HepG2 (cell line): ENCODE measurements around the gene ZMIZ1. TPM values are rescaled to one million over a fixed set of nuclear protein-coding genes. Genes with fewer than 3 reads are reported as not detected.

ENCODE experiments used
- ATF1 ChIP-seq: IDR thresholded peaks from 2 replicates; pipeline ENCODE4 v1.6.1; 2016; ENCODE audit warnings: mild to moderate bottlenecking, control low read depth
- EZH2 ChIP-seq: conservative IDR thresholded peaks from 2 replicates; pipeline ENCODE4 v1.6.1; 2012; ENCODE audit warnings: mild to moderate bottlenecking, low read depth, low read length, moderate library complexity
- HNRNPK ChIP-seq: fragments of 200-400 bp; formaldehyde crosslinking; IDR thresholded peaks from 2 replicates; pipeline ENCODE4 v1.6.1; 2018; ENCODE audit warnings: low read length, low read depth, moderate library complexity, mild to moderate bottlenecking; ENCODE audit not compliant: poor library complexity, severe bottlenecking
- MXD4 ChIP-seq: IDR thresholded peaks from 2 replicates; pipeline ENCODE4 v1.6.1; 2016; ENCODE audit warnings: mild to moderate bottlenecking, missing biosample characterization, missing genetic modification reagents
- NAIF1 ChIP-seq: sonication (generic); formaldehyde crosslinking; IDR thresholded peaks from 2 replicates; pipeline ENCODE4 v1.5.0; 2020; ENCODE audit warnings: mild to moderate bottlenecking, missing genetic modification reagents, borderline replicate concordance
- NFKB2 ChIP-seq: sonication (generic); formaldehyde crosslinking; IDR thresholded peaks from 2 replicates; pipeline ENCODE4 v1.4.0; 2020; ENCODE audit warnings: missing genetic modification reagents, borderline replicate concordance
- POLR2AphosphoS2 ChIP-seq: IDR thresholded peaks from 2 replicates; pipeline ENCODE4 v1.6.1; 2011; ENCODE audit warnings: low read depth, low read length, improper control_type of control experiment
- TBL1XR1 ChIP-seq: fragments of 150-350 bp; IDR thresholded peaks from 2 replicates; pipeline ENCODE4 v1.6.1; 2014; ENCODE audit warnings: borderline replicate concordance, low read length; ENCODE audit not compliant: partially characterized antibody
- TFAP4 ChIP-seq: sonication (generic); IDR thresholded peaks from 2 replicates; pipeline ENCODE4 v1.6.1; 2016; ENCODE audit warnings: low read depth, borderline replicate concordance
- THYN1 ChIP-seq: sonication (generic); formaldehyde crosslinking; IDR thresholded peaks from 2 replicates; pipeline ENCODE4 v1.8.1; 2023; ENCODE audit warnings: low read depth, mild to moderate bottlenecking, moderate library complexity, missing genetic modification reagents, borderline replicate concordance
- ZNF138 ChIP-seq: sonication (generic); formaldehyde crosslinking; IDR thresholded peaks from 2 replicates; pipeline ENCODE4 v1.5.0; 2020; ENCODE audit warnings: mild to moderate bottlenecking, low read depth, missing genetic modification reagents
- ZNF180 ChIP-seq: sonication (generic); formaldehyde crosslinking; IDR thresholded peaks from 2 replicates; pipeline ENCODE4 v1.4.0; 2020; ENCODE audit warnings: low read depth, missing genetic modification reagents, borderline replicate concordance
- ZNF572 ChIP-seq: sonication (generic); formaldehyde crosslinking; IDR thresholded peaks from 2 replicates; pipeline ENCODE4 v1.5.1; 2020; ENCODE audit warnings: mild to moderate bottlenecking, missing genetic modification reagents
- ZNF737 ChIP-seq: sonication (generic); formaldehyde crosslinking; IDR thresholded peaks from 2 replicates; pipeline ENCODE4 v1.5.0; 2020; ENCODE audit warnings: missing genetic modification reagents, mild to moderate bottlenecking, borderline replicate concordance
- ZZZ3 ChIP-seq: sonication (generic); formaldehyde crosslinking; IDR thresholded peaks from 2 replicates; pipeline ENCODE4 v1.4.0; 2020; ENCODE audit warnings: missing genetic modification reagents, mild to moderate bottlenecking, borderline replicate concordance
- polyA plus RNA-seq, 8 experiments: library from polyadenylated mRNA; depleted of rRNA in 3 of 8; stranded (reverse) in 7 of 8; unstranded in 1 of 8; fragments of >200 nt; fragmentation: Illumina TruSeq in 4 of 8; extraction: Trizol in 4 of 8; gene quantifications; 2 replicates each; pipeline versions ENCODE4 v1.2.1 to v1.2.3, GENCODE V29; 2011 to 2016; ENCODE audit warnings: low read depth in 4 of 8, missing spikeins in 1 of 8, mixed read lengths in 1 of 8; ENCODE audit not compliant: insufficient read depth in 1 of 8
- total RNA-seq, 5 experiments: library from RNA; depleted of rRNA; stranded (reverse); fragments of >200 nt; fragmentation: Illumina TruSeq; extraction: Trizol; gene quantifications; 2 replicates each; pipeline ENCODE4 v1.2.3, GENCODE V29; 2016; ENCODE audit warnings: low read depth in 1 of 5
- TF ChIP-seq, protein P1 (sequence below): sonication (generic); formaldehyde crosslinking; IDR thresholded peaks from 2 replicates; pipeline ENCODE4 v1.4.0; 2020; ENCODE audit warnings: missing genetic modification reagents, mild to moderate bottlenecking, borderline replicate concordance
- TF ChIP-seq, protein P2 (sequence below): sonication (generic); formaldehyde crosslinking; IDR thresholded peaks from 2 replicates; pipeline ENCODE4 v1.4.0; 2020; ENCODE audit warnings: mild to moderate bottlenecking, missing genetic modification reagents
- TF ChIP-seq, protein P3 (sequence below): sonication (generic); formaldehyde crosslinking; IDR thresholded peaks from 2 replicates; pipeline ENCODE4 v1.8.0; 2022; ENCODE audit warnings: missing genetic modification reagents, mild to moderate bottlenecking, moderate library complexity, borderline replicate concordance

ZMIZ1 gene
- total and polyA plus RNA-seq, 2 of the 13 experiments (the other 11 are each of a cell fraction or from before 2014, with no cell fraction given): 5.3 to 10.2 TPM

GRCh38 chr10:79058899-79059841 is 9.6 kb upstream of the ZMIZ1 start (continued):
- TF ChIP-seq, protein P1, sequence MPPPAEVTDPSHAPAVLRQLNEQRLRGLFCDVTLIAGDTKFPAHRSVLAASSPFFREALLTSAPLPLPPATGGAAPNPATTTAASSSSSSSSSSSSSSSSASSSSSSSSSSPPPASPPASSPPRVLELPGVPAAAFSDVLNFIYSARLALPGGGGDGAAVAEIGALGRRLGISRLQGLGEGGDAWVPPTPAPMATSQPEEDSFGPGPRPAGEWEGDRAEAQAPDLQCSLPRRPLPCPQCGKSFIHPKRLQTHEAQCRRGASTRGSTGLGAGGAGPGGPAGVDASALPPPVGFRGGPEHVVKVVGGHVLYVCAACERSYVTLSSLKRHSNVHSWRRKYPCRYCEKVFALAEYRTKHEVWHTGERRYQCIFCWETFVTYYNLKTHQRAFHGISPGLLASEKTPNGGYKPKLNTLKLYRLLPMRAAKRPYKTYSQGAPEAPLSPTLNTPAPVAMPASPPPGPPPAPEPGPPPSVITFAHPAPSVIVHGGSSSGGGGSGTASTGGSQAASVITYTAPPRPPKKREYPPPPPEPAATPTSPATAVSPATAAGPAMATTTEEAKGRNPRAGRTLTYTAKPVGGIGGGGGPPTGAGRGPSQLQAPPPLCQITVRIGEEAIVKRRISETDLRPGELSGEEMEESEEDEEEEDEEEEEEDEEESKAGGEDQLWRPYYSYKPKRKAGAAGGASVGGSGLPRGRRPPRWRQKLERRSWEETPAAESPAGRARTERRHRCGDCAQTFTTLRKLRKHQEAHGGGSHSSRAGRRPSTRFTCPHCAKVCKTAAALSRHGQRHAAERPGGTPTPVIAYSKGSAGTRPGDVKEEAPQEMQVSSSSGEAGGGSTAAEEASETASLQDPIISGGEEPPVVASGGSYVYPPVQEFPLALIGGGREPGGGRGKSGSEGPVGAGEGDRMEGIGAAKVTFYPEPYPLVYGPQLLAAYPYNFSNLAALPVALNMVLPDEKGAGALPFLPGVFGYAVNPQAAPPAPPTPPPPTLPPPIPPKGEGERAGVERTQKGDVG (CRISPR knock-in tag): no peak
- TF ChIP-seq NFKB2 (CRISPR knock-in tag) (peak; percentile 70; the same call in 1 of the 2 replicates), ZNF572 (CRISPR knock-in tag) (no peak), MXD4 (CRISPR knock-in tag) (no peak), TFAP4 (peak; percentile 79; the same call in 1 of the 2 replicates), ZZZ3 (0 out of 2 replicates have a peak, but pooled peaks have one; percentile 39), THYN1 (CRISPR knock-in tag) (no peak), POLR2AphosphoS2 (no peak), EZH2 (no peak), ZNF138 (CRISPR knock-in tag) (no peak), TBL1XR1 (peak; percentile 77), HNRNPK (no peak), ZNF737 (CRISPR knock-in tag) (no peak), ZNF180 (CRISPR knock-in tag) (no peak), ATF1 (CRISPR knock-in tag) (0 out of 2 replicates have a peak, but pooled peaks have one; percentile 50), NAIF1 (CRISPR knock-in tag) (peak; percentile 60; the same call in 1 of the 2 replicates)
- TF ChIP-seq, protein P2, sequence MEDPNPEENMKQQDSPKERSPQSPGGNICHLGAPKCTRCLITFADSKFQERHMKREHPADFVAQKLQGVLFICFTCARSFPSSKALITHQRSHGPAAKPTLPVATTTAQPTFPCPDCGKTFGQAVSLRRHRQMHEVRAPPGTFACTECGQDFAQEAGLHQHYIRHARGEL: no peak
- TF ChIP-seq, protein P3, sequence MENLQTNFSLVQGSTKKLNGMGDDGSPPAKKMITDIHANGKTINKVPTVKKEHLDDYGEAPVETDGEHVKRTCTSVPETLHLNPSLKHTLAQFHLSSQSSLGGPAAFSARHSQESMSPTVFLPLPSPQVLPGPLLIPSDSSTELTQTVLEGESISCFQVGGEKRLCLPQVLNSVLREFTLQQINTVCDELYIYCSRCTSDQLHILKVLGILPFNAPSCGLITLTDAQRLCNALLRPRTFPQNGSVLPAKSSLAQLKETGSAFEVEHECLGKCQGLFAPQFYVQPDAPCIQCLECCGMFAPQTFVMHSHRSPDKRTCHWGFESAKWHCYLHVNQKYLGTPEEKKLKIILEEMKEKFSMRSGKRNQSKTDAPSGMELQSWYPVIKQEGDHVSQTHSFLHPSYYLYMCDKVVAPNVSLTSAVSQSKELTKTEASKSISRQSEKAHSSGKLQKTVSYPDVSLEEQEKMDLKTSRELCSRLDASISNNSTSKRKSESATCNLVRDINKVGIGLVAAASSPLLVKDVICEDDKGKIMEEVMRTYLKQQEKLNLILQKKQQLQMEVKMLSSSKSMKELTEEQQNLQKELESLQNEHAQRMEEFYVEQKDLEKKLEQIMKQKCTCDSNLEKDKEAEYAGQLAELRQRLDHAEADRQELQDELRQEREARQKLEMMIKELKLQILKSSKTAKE (CRISPR knock-in tag): peak; percentile 96
